Activated CD4-positive, alpha-beta T cell treated with anti-CD3 and anti-CD28 coated beads, Interleukin-10, Interleukin-2, amounts not matched to agents 100 ng/mL and 50 ng/mL, durations not matched to agents 16 hours and 8 hours (primary cell): ENCODE data around the gene GPS2.
"Not testable (repeated sequence)": the region's sequence is repeated elsewhere in the genome, so short reads cannot be mapped to it uniquely, and the experiment has no call there.

Experiments
- DNase-seq: peaks from one replicate; pipeline ENCODE4 v3.0.0-alpha.2; 2020

GPS2 gene

GRCh38 chr17:7336240-7337175 lies 21.3 kb upstream of the GPS2 start, which contains the start of gene ACAP1:
Gene ACAP1, plus strand, starts transcription at chr17:7336529. Its CDS starts 206 bp downstream, at chr17:7336735.
- DNase-seq, result peak; percentile 93

GRCh38 chr17:7335765-7336164 lies 20.6 kb upstream of the GPS2 start:
- DNase-seq, result not testable (repeated sequence)

- no peak for DNase-seq
Observed at GRCh38 chr17:7334938-7335538, 19.9 kb upstream of the GPS2 start.

GRCh38 chr17:7332600-7333069 lies 17.5 kb upstream of the GPS2 start:
- peak; percentile 35 for DNase-seq

- DNase-seq, result no peak
Observed at GRCh38 chr17:7332111-7332510, 17.0 kb upstream of the GPS2 start.

- DNase-seq, result no peak
Observed at GRCh38 chr17:7330638-7331015, 15.5 kb upstream of the GPS2 start.

GRCh38 chr17:7329997-7330637 lies 15.0 kb upstream of the GPS2 start:
- DNase-seq, result peak; percentile 88

GRCh38 chr17:7329374-7329996 lies 14.3 kb upstream of the GPS2 start:
- DNase-seq, result peak; percentile 98

- DNase-seq, result no peak
Observed at GRCh38 chr17:7328840-7329373, 13.7 kb upstream of the GPS2 start, which contains the start of gene NEURL4. Gene NEURL4, minus strand, starts transcription at chr17:7329335. Its CDS starts 23 bp downstream, at chr17:7329312.

- DNase-seq, result no peak
Observed at GRCh38 chr17:7328009-7328408, 12.8 kb upstream of the GPS2 start.

GRCh38 chr17:7327501-7327900 lies 12.3 kb upstream of the GPS2 start:
- no peak for DNase-seq

- no peak for DNase-seq
Observed at GRCh38 chr17:7327056-7327455, 11.9 kb upstream of the GPS2 start.

- DNase-seq, result no peak
Observed at GRCh38 chr17:7326186-7326585, 11.0 kb upstream of the GPS2 start.

GRCh38 chr17:7325031-7325528 lies 9.9 kb upstream of the GPS2 start:
- no peak for DNase-seq

GRCh38 chr17:7324438-7324779 lies 9.2 kb upstream of the GPS2 start:
- no peak for DNase-seq

- DNase-seq, result peak; percentile 61
Observed at GRCh38 chr17:7323731-7324437, 8.7 kb upstream of the GPS2 start.

- DNase-seq, result no peak
Observed at GRCh38 chr17:7322520-7323194, 7.5 kb upstream of the GPS2 start.

GRCh38 chr17:7321466-7321865 lies 6.3 kb upstream of the GPS2 start:
- no peak for DNase-seq

- DNase-seq, result no peak
Observed at GRCh38 chr17:7318121-7318860, 3.1 kb upstream of the GPS2 start.

GRCh38 chr17:7317161-7317803 lies 2.1 kb upstream of the GPS2 start:
- DNase-seq, result no peak
